Naive thymus-derived CD8-positive, alpha-beta T cell (primary cell): ENCODE measurements around the gene ZBTB7C. TPM values are rescaled to one million over a fixed set of nuclear protein-coding genes. Genes with fewer than 3 reads are reported as not detected.

Experiments
- ATAC-seq, 2 donors: fragments of 150-1000 bp; cut with Tn5 transposase in 1 of 2; sonication (Bioruptor Pico), chemical (Tn5 transposase) in 1 of 2; 1 replicate in 1 of 2; 2 replicates in 1 of 2; pipeline ENCODE4 v1.10.0; 2021; ENCODE audit warnings: mild to moderate bottlenecking in 2 of 2, moderate library complexity in 2 of 2
- POLR2A ChIA-PET: fragments of 350-600 bp; sonication (Branson Sonifier 250); formaldehyde crosslinking; loops from one replicate; lab custom pipeline; 2021; ENCODE audit warnings: antibody characterized with exemption; lab: Charles Lee
- DNase-seq, 10 donors: peaks; one replicate each; pipeline versions ENCODE4 v3.0.0 to v3.0.0-alpha.2; 2020 to 2022
- H3K27ac Mint-ChIP-seq, 10 donors: one replicate each; pipeline ENCODE4 v1.8.0; 2020 to 2022; ENCODE audit warnings: mild to moderate bottlenecking in 10 of 10, mixed read lengths in 10 of 10, moderate library complexity in 4 of 10, inconsistent platforms in 1 of 10
- H3K27me3 Mint-ChIP-seq, 5 donors: one replicate each; pipeline ENCODE4 v1.8.0; 2021 to 2022; ENCODE audit warnings: mixed read lengths in 5 of 5
- H3K36me3 Mint-ChIP-seq, 3 donors: one replicate each; pipeline ENCODE4 v1.8.0; 2020 to 2022; ENCODE audit warnings: mixed read lengths in 3 of 3, mild to moderate bottlenecking in 2 of 3, inconsistent platforms in 1 of 3
- H3K4me1 Mint-ChIP-seq, 4 donors: one replicate each; pipeline ENCODE4 v1.8.0; 2021 to 2022; ENCODE audit warnings: mixed read lengths in 4 of 4
- H3K4me3 Mint-ChIP-seq, 10 donors: one replicate each; pipeline ENCODE4 v1.8.0; 2020 to 2022; ENCODE audit warnings: mild to moderate bottlenecking in 10 of 10, mixed read lengths in 10 of 10, moderate library complexity in 6 of 10, inconsistent platforms in 1 of 10
- H3K9me3 Mint-ChIP-seq, 9 donors: one replicate each; pipeline ENCODE4 v1.8.0; 2020 to 2022; ENCODE audit warnings: mixed read lengths in 9 of 9, mild to moderate bottlenecking in 3 of 9, inconsistent platforms in 1 of 9, moderate library complexity in 1 of 9
- polyA plus RNA-seq, 3 donors: library from polyadenylated mRNA; unstranded; fragments of 300-500 nt; fragmentation: Illumina TruSeq; gene quantifications; one replicate each; pipeline ENCODE4 v1.2.3, GENCODE V29; 2021
- total RNA-seq, 8 experiments: library from RNA in 2 of 8; stranded (reverse) in 2 of 8; gene quantifications; one replicate each; pipeline ENCODE4 v1.2.3 and lab custom pipeline; 2021 to 2026

The ZBTB7C gene
- total and polyA plus RNA-seq, 5 experiments from 2014 or later = not detected

- no peak overlapping the region for H3K27ac Mint-ChIP-seq
- POLR2A ChIA-PET = no interaction called here
- H3K4me3 Mint-ChIP-seq = no peak overlapping the region
- no peaks in the 10 kb centered on the region for H3K36me3 Mint-ChIP-seq
- H3K9me3 Mint-ChIP-seq = peaks cover 0 to 1% (median 0%) of the 10 kb centered on the region in 9 donors
- H3K4me1 Mint-ChIP-seq = peaks cover 0 to 1% (median 0%) of the 10 kb centered on the region in 4 donors
- ATAC-seq (no peak), DNase-seq (no peak)
- H3K27me3 Mint-ChIP-seq = peaks cover 11 to 53% (median 15%) of the 10 kb centered on the region in 5 donors
Measured at GRCh38 chr18:48099481-48100164, 309.6 kb downstream of the ZBTB7C start.

GRCh38 chr18:48098538-48098937, 310.6 kb downstream of the ZBTB7C start:
- POLR2A ChIA-PET = no interaction called here
- no peaks in the 10 kb centered on the region for H3K36me3 Mint-ChIP-seq
- H3K27ac Mint-ChIP-seq = no peak overlapping the region
- no peak overlapping the region for H3K4me3 Mint-ChIP-seq
- ATAC-seq = no peak
- no peaks in the 10 kb centered on the region for H3K4me1 Mint-ChIP-seq
- DNase-seq = no peak
- peaks cover 11 to 44% (median 15%) of the 10 kb centered on the region in 5 donors for H3K27me3 Mint-ChIP-seq
- H3K9me3 Mint-ChIP-seq = peaks cover 0 to 1% (median 0%) of the 10 kb centered on the region in 9 donors

- Mint-ChIP-seq H3K4me3 (no peak overlapping the region), H3K36me3 (no peaks in the 10 kb centered on the region), H3K4me1 (no peaks in the 10 kb centered on the region), H3K27me3 (peaks cover 11 to 44% (median 15%) of the 10 kb centered on the region in 5 donors), H3K27ac (no peak overlapping the region), H3K9me3 (peaks cover 0 to 1% (median 0%) of the 10 kb centered on the region in 9 donors)
- POLR2A ChIA-PET = no interaction called here
- DNase-seq (no peak), ATAC-seq (no peak)
Measured at GRCh38 chr18:48098007-48098406, 311.2 kb downstream of the ZBTB7C start.

- Mint-ChIP-seq H3K4me3 (no peak overlapping the region), H3K27me3 (peaks cover 7 to 36% (median 10%) of the 10 kb centered on the region in 5 donors), H3K27ac (no peak overlapping the region), H3K36me3 (no peaks in the 10 kb centered on the region), H3K4me1 (no peaks in the 10 kb centered on the region), H3K9me3 (peaks cover 0 to 1% (median 0%) of the 10 kb centered on the region in 9 donors)
- no peak for ATAC-seq
- POLR2A ChIA-PET = interaction anchor here (0.5 kb wide), 1 partner anchor 501 kb away, joined by 3 read pairs; no protein-coding TSS in a partner anchor
- no peak for DNase-seq
Measured at GRCh38 chr18:48095726-48096125, 313.5 kb downstream of the ZBTB7C start.

- DNase-seq (no peak), ATAC-seq (no peak)
- Mint-ChIP-seq H3K4me3 (no peak overlapping the region), H3K36me3 (no peaks in the 10 kb centered on the region), H3K4me1 (no peaks in the 10 kb centered on the region), H3K27me3 (peaks cover 3 to 23% (median 7%) of the 10 kb centered on the region in 5 donors), H3K27ac (no peak overlapping the region), H3K9me3 (no peaks in the 10 kb centered on the region)
- POLR2A ChIA-PET = no interaction called here
Measured at GRCh38 chr18:48093104-48093503, 316.1 kb downstream of the ZBTB7C start.

GRCh38 chr18:48091869-48092497, 317.2 kb downstream of the ZBTB7C start:
- Mint-ChIP-seq H3K27ac (no peak overlapping the region), H3K27me3 (peaks cover 2 to 12% (median 7%) of the 10 kb centered on the region in 5 donors)
- POLR2A ChIA-PET = no interaction called here

GRCh38 chr18:48090702-48091101, 318.5 kb downstream of the ZBTB7C start:
- POLR2A ChIA-PET = no interaction called here
- H3K4me1 Mint-ChIP-seq = no peaks in the 10 kb centered on the region

More at GRCh38 chr18:48091869-48092497, 317.2 kb downstream of the ZBTB7C start:
- Mint-ChIP-seq H3K4me3 (no peak overlapping the region), H3K4me1 (no peaks in the 10 kb centered on the region), H3K36me3 (no peaks in the 10 kb centered on the region), H3K9me3 (no peaks in the 10 kb centered on the region)
- no peak for DNase-seq
- no peak for ATAC-seq

GRCh38 chr18:48090021-48090420, 319.2 kb downstream of the ZBTB7C start:
- no peak overlapping the region for H3K4me3 Mint-ChIP-seq
- H3K36me3 Mint-ChIP-seq = no peaks in the 10 kb centered on the region
- peaks cover 2 to 10% (median 6%) of the 10 kb centered on the region in 5 donors for H3K27me3 Mint-ChIP-seq
- POLR2A ChIA-PET = no interaction called here
- H3K27ac Mint-ChIP-seq = no peak overlapping the region
- ATAC-seq (no peak), DNase-seq (no peak)
- H3K4me1 Mint-ChIP-seq = no peaks in the 10 kb centered on the region
- H3K9me3 Mint-ChIP-seq = no peaks in the 10 kb centered on the region

More at GRCh38 chr18:48090702-48091101, 318.5 kb downstream of the ZBTB7C start:
- Mint-ChIP-seq H3K27ac (no peak overlapping the region), H3K36me3 (no peaks in the 10 kb centered on the region), H3K9me3 (no peaks in the 10 kb centered on the region), H3K4me3 (no peak overlapping the region), H3K27me3 (peaks cover 2 to 9% (median 6%) of the 10 kb centered on the region in 5 donors)
- no peak for ATAC-seq
- DNase-seq = no peak

- ATAC-seq (no peak), DNase-seq (no peak)
- no peaks in the 10 kb centered on the region for H3K36me3 Mint-ChIP-seq
- H3K9me3 Mint-ChIP-seq = no peaks in the 10 kb centered on the region
- H3K4me1 Mint-ChIP-seq = no peaks in the 10 kb centered on the region
- no peak overlapping the region for H3K27ac Mint-ChIP-seq
- POLR2A ChIA-PET = no interaction called here
- H3K4me3 Mint-ChIP-seq = no peak overlapping the region
- peaks cover 0 to 10% (median 2%) of the 10 kb centered on the region in 5 donors for H3K27me3 Mint-ChIP-seq
Measured at GRCh38 chr18:48085781-48086487, 323.2 kb downstream of the ZBTB7C start.

GRCh38 chr18:48084858-48085257, 324.3 kb downstream of the ZBTB7C start:
- no peak overlapping the region for H3K4me3 Mint-ChIP-seq
- DNase-seq (no peak), ATAC-seq (no peak)
- peaks cover 0 to 2% (median 0%) of the 10 kb centered on the region in 4 donors for H3K4me1 Mint-ChIP-seq
- H3K27ac Mint-ChIP-seq = no peak overlapping the region
- POLR2A ChIA-PET = no interaction called here
- H3K36me3 Mint-ChIP-seq = no peaks in the 10 kb centered on the region
- peaks cover 0 to 10% (median 2%) of the 10 kb centered on the region in 5 donors for H3K27me3 Mint-ChIP-seq
- H3K9me3 Mint-ChIP-seq = no peaks in the 10 kb centered on the region

GRCh38 chr18:48084041-48084757, 325.0 kb downstream of the ZBTB7C start:
- H3K4me1 Mint-ChIP-seq = peaks cover 0 to 2% (median 0%) of the 10 kb centered on the region in 4 donors
- H3K27me3 Mint-ChIP-seq = peaks cover 0 to 10% (median 2%) of the 10 kb centered on the region in 5 donors
- no peaks in the 10 kb centered on the region for H3K9me3 Mint-ChIP-seq
- DNase-seq = no peak
- POLR2A ChIA-PET = no interaction called here
- H3K36me3 Mint-ChIP-seq = no peaks in the 10 kb centered on the region
- H3K4me3 Mint-ChIP-seq = no peak overlapping the region
- no peak for ATAC-seq
- no peak overlapping the region for H3K27ac Mint-ChIP-seq

GRCh38 chr18:48080546-48080945, 328.6 kb downstream of the ZBTB7C start:
- Mint-ChIP-seq H3K27me3 (peaks cover 0 to 2% (median 0%) of the 10 kb centered on the region in 5 donors), H3K36me3 (no peaks in the 10 kb centered on the region), H3K4me1 (peaks cover 0 to 2% (median 0%) of the 10 kb centered on the region in 4 donors), H3K27ac (peak overlapping the region in 1 of 10 donors; percentile 3), H3K4me3 (no peak overlapping the region), H3K9me3 (no peaks in the 10 kb centered on the region)
- ATAC-seq = no peak
- POLR2A ChIA-PET = no interaction called here
- DNase-seq = no peak
